ENCODE measurements around the gene KCNQ5.

- no peak for TF ChIP-seq NFIC (IDR thresholded peaks at IDR 0.05; ENCODE audit: low read depth, low read length)
- TF ChIP-seq CBX5 (IDR thresholded peaks at IDR 0.05; ENCODE audit: low read depth): no peak
- TF ChIP-seq RFX5 (IDR thresholded peaks at IDR 0.05; ENCODE audit: low read depth, low read length): no peak
- TF ChIP-seq MXI1 (IDR thresholded peaks at IDR 0.05; ENCODE audit: low read depth, low read length): no peak
- TF ChIP-seq ZBTB33 (IDR thresholded peaks at IDR 0.05): no peak
- no peak for TF ChIP-seq CBX3 (IDR thresholded peaks at IDR 0.05; ENCODE audit: borderline replicate concordance, low read depth)
- no peak for TF ChIP-seq TAF1 (IDR thresholded peaks at IDR 0.05; ENCODE audit: borderline replicate concordance, low read depth, low read length)
These were observed 55.9 kb downstream of the KCNQ5 start for GRCh38 chr6:72677740-72678139.

All from GM12878 (cell line).